LNCAP (cell line): ENCODE data around the gene NTSR2.

Experiments
- CTCF ChIP-seq: fragments of 450-650 bp; IDR thresholded peaks from 2 replicates; pipeline ENCODE4 v1.5.1; 2017; ENCODE audit warnings: mild to moderate bottlenecking

NTSR2 gene

GRCh38 chr2:11697103-11697871, 27.3 kb upstream of the NTSR2 start:
- no peak for TF ChIP-seq CTCF

- TF ChIP-seq CTCF = no peak
Measured at GRCh38 chr2:11696736-11697102, 26.7 kb upstream of the NTSR2 start.

GRCh38 chr2:11695576-11695975, 25.6 kb upstream of the NTSR2 start:
- no peak for TF ChIP-seq CTCF

GRCh38 chr2:11692966-11693521, 23.0 kb upstream of the NTSR2 start:
- peak; percentile 77 for TF ChIP-seq CTCF

GRCh38 chr2:11691076-11691660, 21.2 kb upstream of the NTSR2 start:
- TF ChIP-seq CTCF = no peak

- TF ChIP-seq CTCF = peak; percentile 76
Measured at GRCh38 chr2:11688222-11689069, 18.5 kb upstream of the NTSR2 start.

GRCh38 chr2:11687736-11688135, 17.7 kb upstream of the NTSR2 start:
- TF ChIP-seq CTCF = no peak
